ENCODE data around the gene SSR1.
"Not testable (repeated sequence)": the region's sequence is repeated elsewhere in the genome, so short reads cannot be mapped to it uniquely, and the experiment has no call there.

SSR1 gene

GRCh38 chr6:7331452-7331851 lies 18.5 kb upstream of the SSR1 start:
- DNase-seq: no peak
- TF ChIP-seq, protein P1, sequence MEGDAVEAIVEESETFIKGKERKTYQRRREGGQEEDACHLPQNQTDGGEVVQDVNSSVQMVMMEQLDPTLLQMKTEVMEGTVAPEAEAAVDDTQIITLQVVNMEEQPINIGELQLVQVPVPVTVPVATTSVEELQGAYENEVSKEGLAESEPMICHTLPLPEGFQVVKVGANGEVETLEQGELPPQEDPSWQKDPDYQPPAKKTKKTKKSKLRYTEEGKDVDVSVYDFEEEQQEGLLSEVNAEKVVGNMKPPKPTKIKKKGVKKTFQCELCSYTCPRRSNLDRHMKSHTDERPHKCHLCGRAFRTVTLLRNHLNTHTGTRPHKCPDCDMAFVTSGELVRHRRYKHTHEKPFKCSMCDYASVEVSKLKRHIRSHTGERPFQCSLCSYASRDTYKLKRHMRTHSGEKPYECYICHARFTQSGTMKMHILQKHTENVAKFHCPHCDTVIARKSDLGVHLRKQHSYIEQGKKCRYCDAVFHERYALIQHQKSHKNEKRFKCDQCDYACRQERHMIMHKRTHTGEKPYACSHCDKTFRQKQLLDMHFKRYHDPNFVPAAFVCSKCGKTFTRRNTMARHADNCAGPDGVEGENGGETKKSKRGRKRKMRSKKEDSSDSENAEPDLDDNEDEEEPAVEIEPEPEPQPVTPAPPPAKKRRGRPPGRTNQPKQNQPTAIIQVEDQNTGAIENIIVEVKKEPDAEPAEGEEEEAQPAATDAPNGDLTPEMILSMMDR (IDR thresholded peaks at IDR 0.05; ENCODE audit: low read depth, low read length): no peak
- no peaks in the 10 kb centered on the region for H3K9me3 ChIP-seq
- no peaks in the 10 kb centered on the region for H3K36me3 ChIP-seq
- H3K4me1 ChIP-seq: no peaks in the 10 kb centered on the region
- no peaks in the 10 kb centered on the region for H3K27me3 ChIP-seq
- H3K4me3 ChIP-seq (ENCODE audit: low read depth, low read length): no peak overlapping the region

DNA sequence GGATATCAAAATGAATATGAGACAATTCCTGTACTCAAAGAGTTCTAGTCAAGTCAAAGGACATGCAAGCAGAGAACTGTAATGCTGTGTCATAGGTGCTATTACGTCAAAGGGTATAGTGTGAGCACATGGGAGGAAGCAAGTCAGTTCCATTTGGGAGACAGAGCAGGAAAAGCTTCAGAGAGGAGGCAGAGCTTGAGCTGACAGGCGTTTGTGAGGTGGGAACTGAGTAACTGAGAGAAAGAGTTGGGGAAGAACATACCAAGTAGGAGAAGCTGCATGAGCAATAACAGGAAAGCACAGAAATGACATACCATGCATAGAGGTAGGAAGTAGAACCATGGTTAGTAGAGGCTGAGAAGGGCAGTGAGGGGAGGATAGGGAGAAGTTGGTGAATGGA lies 15.2 kb upstream of the SSR1 start:
- no peaks in the 10 kb centered on the region for H3K36me3 ChIP-seq
- TF ChIP-seq, protein P1 (IDR thresholded peaks at IDR 0.05; ENCODE audit: low read depth, low read length): no peak
- H3K27me3 ChIP-seq: no peaks in the 10 kb centered on the region
- no peaks in the 10 kb centered on the region for H3K9me3 ChIP-seq
- no peaks in the 10 kb centered on the region for H3K4me1 ChIP-seq
- H3K4me3 ChIP-seq (ENCODE audit: low read depth, low read length): no peak overlapping the region
- no peak for DNase-seq

DNA sequence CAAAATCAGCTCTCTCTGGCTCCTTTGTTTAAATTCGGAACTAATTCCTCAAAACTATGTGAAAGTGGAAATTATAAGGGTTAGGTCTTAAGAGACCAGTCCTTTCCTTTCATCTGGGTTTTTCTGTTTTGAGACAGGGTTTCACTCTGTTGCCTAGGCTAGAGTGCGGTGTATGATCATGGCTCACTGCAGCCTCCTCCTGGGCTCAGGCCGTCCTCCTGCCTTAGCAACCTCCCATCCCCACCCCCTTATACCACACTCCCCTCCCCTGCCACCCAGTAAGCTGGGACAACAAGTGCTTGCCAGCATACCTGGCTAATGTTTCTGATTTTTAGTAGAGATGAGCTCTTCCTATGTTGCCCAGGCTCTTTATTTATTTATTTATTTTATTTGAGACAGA lies 12.8 kb upstream of the SSR1 start:
- TF ChIP-seq, protein P1 (IDR thresholded peaks at IDR 0.05; ENCODE audit: low read depth, low read length): no peak
- H3K4me3 ChIP-seq (ENCODE audit: low read depth, low read length): no peak overlapping the region

DNA sequence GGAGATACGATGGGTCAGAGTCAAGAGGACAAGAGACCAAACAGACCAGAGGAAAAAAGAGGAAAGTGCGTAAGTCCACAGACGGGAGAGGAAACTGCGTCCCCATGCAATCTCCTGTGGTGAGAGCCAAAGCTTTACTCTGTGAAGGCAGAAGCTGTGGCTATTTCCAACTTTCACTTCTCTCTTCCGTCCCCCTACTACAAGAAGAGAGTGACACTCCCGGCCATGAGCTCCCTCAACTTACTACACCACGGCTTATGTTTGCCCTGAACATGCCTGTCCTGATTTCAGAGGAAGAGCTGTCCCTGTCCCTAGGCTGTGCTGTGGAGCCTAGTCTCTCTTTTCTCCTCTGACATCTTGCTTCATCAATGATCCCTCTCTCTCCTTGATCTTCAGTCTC lies 11.5 kb upstream of the SSR1 start:
- no peaks in the 10 kb centered on the region for H3K9me3 ChIP-seq
- no peaks in the 10 kb centered on the region for H3K27me3 ChIP-seq
- H3K36me3 ChIP-seq: no peaks in the 10 kb centered on the region
- no peak for DNase-seq
- no peaks in the 10 kb centered on the region for H3K4me1 ChIP-seq
- TF ChIP-seq, protein P1 (IDR thresholded peaks at IDR 0.05; ENCODE audit: low read depth, low read length): no peak
- H3K4me3 ChIP-seq (ENCODE audit: low read depth, low read length): no peak overlapping the region

More for the DNA sequence above, 12.8 kb upstream of the SSR1 start:
- no peaks in the 10 kb centered on the region for H3K27me3 ChIP-seq
- H3K36me3 ChIP-seq: no peaks in the 10 kb centered on the region
- no peaks in the 10 kb centered on the region for H3K9me3 ChIP-seq
- no peak for DNase-seq
- no peaks in the 10 kb centered on the region for H3K4me1 ChIP-seq

GRCh38 chr6:7323074-7323473 lies 10.1 kb upstream of the SSR1 start:
- Histone ChIP-seq H3K4me1 (no peaks in the 10 kb centered on the region), H3K4me3 (ENCODE audit: low read depth, low read length) (no peak overlapping the region), H3K9me3 (no peaks in the 10 kb centered on the region), H3K27me3 (no peaks in the 10 kb centered on the region), H3K36me3 (no peaks in the 10 kb centered on the region)
- no peak for DNase-seq
- TF ChIP-seq, protein P1 (IDR thresholded peaks at IDR 0.05; ENCODE audit: low read depth, low read length): no peak

DNA sequence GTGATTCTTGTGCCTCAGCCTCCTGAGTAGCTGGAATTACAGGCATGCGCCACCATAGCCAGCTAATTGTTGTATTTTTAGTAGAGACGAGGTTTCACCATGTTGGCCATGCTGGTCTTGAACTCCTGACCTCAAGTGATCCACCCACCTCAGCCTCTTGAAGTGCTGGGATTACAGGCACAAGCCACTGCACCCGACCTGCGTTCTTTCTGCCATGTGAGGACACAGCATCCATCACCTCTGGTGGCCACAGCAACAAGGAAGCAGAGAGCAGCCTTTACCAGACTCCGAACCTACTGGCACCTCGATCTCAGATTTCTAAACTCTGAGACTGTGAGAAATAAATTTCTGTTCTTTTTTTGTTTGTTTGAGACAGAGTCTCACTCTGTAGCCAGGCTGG lies 8.9 kb upstream of the SSR1 start:
- DNase-seq; H3K36me3 ChIP-seq; H3K4me1 ChIP-seq; H3K27me3 ChIP-seq; H3K4me3 ChIP-seq (ENCODE audit: low read depth, low read length); H3K9me3 ChIP-seq: not testable (repeated sequence)

DNA sequence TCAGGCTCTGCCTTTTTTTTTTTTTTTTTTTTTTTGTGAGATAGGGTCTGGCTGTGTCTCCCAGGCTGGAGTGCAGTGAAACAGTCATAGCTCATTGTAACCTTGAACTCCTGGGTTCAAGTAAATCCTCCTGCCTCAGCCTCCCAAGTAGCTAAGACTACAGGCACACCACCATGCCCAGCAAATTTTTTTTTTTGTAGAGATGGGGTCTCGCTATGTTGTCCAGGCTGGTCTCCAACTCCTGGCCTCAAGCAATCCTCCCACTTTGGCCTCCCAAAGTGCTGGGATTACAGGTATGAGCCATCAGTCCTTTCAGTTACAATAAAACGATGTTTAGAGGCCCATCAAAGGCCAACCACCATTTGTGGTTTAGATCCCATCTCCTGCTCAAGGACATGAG lies 6.4 kb upstream of the SSR1 start:
- not testable (repeated sequence) for H3K36me3 ChIP-seq; H3K9me3 ChIP-seq; DNase-seq; H3K27me3 ChIP-seq; H3K4me1 ChIP-seq; H3K4me3 ChIP-seq (ENCODE audit: low read depth, low read length)

Data from BE2C (cell line).